Endothelial cell of umbilical vein (primary cell): ENCODE results near the gene SPATA19. TPM values are rescaled to one million over a fixed set of nuclear protein-coding genes. Genes with fewer than 3 reads are reported as not detected.

Source experiments
- BruUV-seq: library from RNA; stranded (reverse); fragments of 400-500 nt; replicated peaks from 2 replicates; lab custom pipeline; 2021; lab: Mats Ljungman, UMichigan
- CTCF ChIA-PET: fragments of 300-600, 350-600 bp; sonication (Branson Sonifier 250); formaldehyde crosslinking; loops from one replicate; lab custom pipeline; 2021; ENCODE audit warnings: antibody characterized with exemption, inconsistent platforms; lab: Charles Lee
- POLR2A ChIA-PET: fragments of 300-600, 350-600 bp; sonication (Branson Sonifier 250); formaldehyde crosslinking; loops from one replicate; lab custom pipeline; 2021; ENCODE audit warnings: antibody characterized with exemption, inconsistent platforms; lab: Charles Lee
- DNase-seq: peaks from one replicate; pipeline ENCODE4 v3.0.0-alpha.2; 2011; ENCODE audit warnings: low read depth, low spot score
- FAIRE-seq: peaks from 2 replicates; lab custom pipeline; 2011; peaks lifted over from hg19 to GRCh38; lab: Jason Lieb, UNC
- H2AFZ ChIP-seq: 2 replicates; pipeline ENCODE4 v1.6.0; 2012; ENCODE audit warnings: low read depth, low read length, control low read depth, inconsistent platforms
- H3K27ac ChIP-seq: 2 replicates; pipeline ENCODE4 v1.5.1; 2011; ENCODE audit warnings: low read depth, mild to moderate bottlenecking, control low read depth, low read length, moderate library complexity; ENCODE audit not compliant: insufficient read depth
- H3K27me3 ChIP-seq, 2 experiments: 2 replicates each; pipeline versions ENCODE4 v1.6.0 to v1.6.1; 2011; ENCODE audit warnings: low read length in 2 of 2, mixed read lengths in 1 of 2; ENCODE audit not compliant: control insufficient read depth in 2 of 2, insufficient read depth in 2 of 2
- H3K36me3 ChIP-seq, 2 experiments: 2 replicates in 1 of 2; 3 replicates in 1 of 2; pipeline ENCODE4 v1.5.1; 2011; ENCODE audit warnings: low read length in 2 of 2, mild to moderate bottlenecking in 1 of 2, moderate library complexity in 1 of 2; ENCODE audit not compliant: control insufficient read depth in 2 of 2, insufficient read depth in 2 of 2; ENCODE audit errors: extremely low read depth in 1 of 2
- H3K4me1 ChIP-seq: 3 replicates; pipeline ENCODE4 v1.5.1; 2011; ENCODE audit warnings: mild to moderate bottlenecking, low read length; ENCODE audit not compliant: control insufficient read depth, insufficient read depth; ENCODE audit errors: extremely low read depth
- H3K4me2 ChIP-seq: 2 replicates; pipeline ENCODE4 v1.6.1; 2011; ENCODE audit warnings: low read length, control low read depth, mixed read lengths; ENCODE audit not compliant: insufficient read depth
- H3K4me3 ChIP-seq, 3 experiments: fragments of 200-600 bp in 1 of 3; sonication (generic), shearing (Covaris generic) in 1 of 3; replicated peaks in 1 of 3; 2 replicates each; pipeline ENCODE4 v1.5.1; 2011 to 2016; ENCODE audit warnings: control low read depth in 3 of 3, low read length in 3 of 3, mild to moderate bottlenecking in 2 of 3, inconsistent platforms in 1 of 3, low read depth in 1 of 3, moderate library complexity in 1 of 3; ENCODE audit not compliant: insufficient read depth in 1 of 3
- H3K79me2 ChIP-seq: 2 replicates; pipeline ENCODE4 v1.6.0; 2012; ENCODE audit warnings: low read length, inconsistent platforms; ENCODE audit not compliant: control insufficient read depth, insufficient read depth
- H3K9ac ChIP-seq: replicated peaks from 2 replicates; pipeline ENCODE3; 2011; ENCODE audit warnings: low read length, control low read depth; ENCODE audit not compliant: insufficient read depth; ENCODE audit errors: extremely low read depth
- H3K9me1 ChIP-seq: replicated peaks from 3 replicates; pipeline ENCODE4 v1.6.0; 2011; ENCODE audit warnings: mild to moderate bottlenecking, low read length; ENCODE audit not compliant: control insufficient read depth, insufficient read depth; ENCODE audit errors: extremely low read depth
- H3K9me3 ChIP-seq: replicated peaks from 2 replicates; pipeline ENCODE4 v1.5.1; 2012; ENCODE audit warnings: low read length, inconsistent platforms; ENCODE audit not compliant: control insufficient read depth, insufficient read depth
- H4K20me1 ChIP-seq: replicated peaks from 2 replicates; pipeline ENCODE3; 2011; ENCODE audit warnings: mild to moderate bottlenecking, low read length; ENCODE audit not compliant: control insufficient read depth, insufficient read depth; ENCODE audit errors: extremely low read depth
- EZH2 ChIP-seq: IDR thresholded peaks from 2 replicates; pipeline ENCODE4 v1.6.1; 2012; ENCODE audit warnings: borderline replicate concordance, low read depth, mild to moderate bottlenecking, moderate library complexity, low read length, inconsistent platforms; ENCODE audit not compliant: severe bottlenecking
- FOS ChIP-seq: IDR thresholded peaks from 2 replicates; pipeline ENCODE4 v1.6.1; 2011; ENCODE audit warnings: mild to moderate bottlenecking, low read length, moderate library complexity, borderline replicate concordance; ENCODE audit not compliant: insufficient read depth
- GATA2 ChIP-seq: IDR thresholded peaks from 2 replicates; pipeline ENCODE4 v1.7.0; 2011; ENCODE audit warnings: low read depth, mild to moderate bottlenecking, moderate library complexity, mixed read lengths, low read length; ENCODE audit not compliant: insufficient read length, insufficient read depth
- JUN ChIP-seq: IDR thresholded peaks from 2 replicates; pipeline ENCODE4 v1.6.1; 2011; ENCODE audit warnings: borderline replicate concordance, low read depth; ENCODE audit not compliant: insufficient read length, insufficient read depth
- MYC ChIP-seq: IDR thresholded peaks from one replicate; pipeline ENCODE4 v1.6.1; 2011; ENCODE audit warnings: mild to moderate bottlenecking, low read depth, low read length
- POLR2A ChIP-seq: IDR thresholded peaks from 2 replicates; pipeline ENCODE4 v1.6.1; 2012; ENCODE audit warnings: low read depth, mild to moderate bottlenecking, control low read depth, low read length
- POLR2AphosphoS5 ChIP-seq: IDR thresholded peaks from 2 replicates; pipeline ENCODE4 v1.6.1; 2012; ENCODE audit warnings: low read depth, mild to moderate bottlenecking, control low read depth, low read length, moderate library complexity; ENCODE audit not compliant: insufficient read depth
- dilution Hi-C: fragments of 300-500 bp; cut with MboI; formaldehyde crosslinking; loops from one replicate; pipeline ENCODE4 v1.15.0; 2019; ENCODE audit warnings: low sequenced_read_pairs; ENCODE audit not compliant: extremely low pct_ligation_motif_present
- intact Hi-C: fragments of 100-400 bp; cut with micrococcal nuclease; formaldehyde crosslinking; loops from one replicate; pipeline ENCODE4 v1.10.0; 2022
- polyA plus RNA-seq, 4 experiments: library from polyadenylated mRNA; depleted of rRNA in 3 of 4; stranded (reverse) in 3 of 4; unstranded in 1 of 4; fragments of >200 nt; gene quantifications; 2 replicates each; pipeline versions ENCODE4 v1.2.1 to v1.2.3, GENCODE V29; 2011 to 2012; ENCODE audit warnings: missing spikeins in 1 of 4
- total RNA-seq: library from RNA; stranded (reverse); gene quantifications from 2 replicates; pipeline ENCODE4 v1.2.3, GENCODE V29; 2021
- TF ChIP-seq, protein P1 (sequence below): IDR thresholded peaks from 2 replicates; pipeline ENCODE4 v1.6.1; 2011; ENCODE audit not compliant: insufficient read depth, insufficient read length
- TF ChIP-seq, protein P2 (sequence below), 2 donors: IDR thresholded peaks; 1 replicate in 1 of 2; 2 replicates in 1 of 2; pipeline ENCODE4 v1.5.1; 2011; ENCODE audit warnings: low read length in 2 of 2, mild to moderate bottlenecking in 2 of 2, moderate library complexity in 2 of 2, control low read depth in 1 of 2, inconsistent platforms in 1 of 2, low read depth in 1 of 2; ENCODE audit not compliant: insufficient read depth in 1 of 2; ENCODE audit errors: extremely low read depth in 1 of 2

Gene SPATA19
- total and polyA plus RNA-seq, 2 donors (not counting 3 experiments of a cell fraction or from before 2014, with no cell fraction given), result not detected

- CTCF ChIA-PET, result no interaction called here
- no peak for TF ChIP-seq FOS
- TF ChIP-seq MYC, result no peak
- no peak for TF ChIP-seq JUN
- TF ChIP-seq POLR2AphosphoS5, result no peak
- TF ChIP-seq POLR2A, result no peak
- Histone ChIP-seq H3K79me2 (no peaks in the 10 kb centered on the region), H3K4me3 (no peak overlapping the region), H3K27me3 (no peaks in the 10 kb centered on the region), H3K36me3 (no peaks in the 10 kb centered on the region), H3K4me2 (no peak overlapping the region), H3K4me1 (no peaks in the 10 kb centered on the region), H4K20me1 (no peaks in the 10 kb centered on the region), H3K9me1 (no peaks in the 10 kb centered on the region), H2AFZ (no peak overlapping the region), H3K9me3 (no peaks in the 10 kb centered on the region), H3K9ac (no peak overlapping the region), H3K27ac (no peak overlapping the region)
- dilution Hi-C loops, result no loop called here
- intact Hi-C loops, result no loop called here
- POLR2A ChIA-PET, result no interaction called here
- FAIRE-seq, result no peak
- no TSS peak for BruUV-seq
- DNase-seq, result no peak
Observed at GRCh38 chr11:133892584-133893380, 47.5 kb upstream of the SPATA19 start.

GRCh38 chr11:133892126-133892525 lies 46.8 kb upstream of the SPATA19 start:
- no peaks in the 10 kb centered on the region for H4K20me1 ChIP-seq
- dilution Hi-C loops, result no loop called here
- no peaks in the 10 kb centered on the region for H3K9me3 ChIP-seq
- no peaks in the 10 kb centered on the region for H3K27me3 ChIP-seq
- CTCF ChIA-PET, result no interaction called here
- no peak overlapping the region for H3K9ac ChIP-seq
- H3K4me1 ChIP-seq, result no peaks in the 10 kb centered on the region
- H2AFZ ChIP-seq, result no peak overlapping the region
- H3K79me2 ChIP-seq, result no peaks in the 10 kb centered on the region
- TF ChIP-seq GATA2 (no peak), EZH2 (no peak), FOS (no peak), POLR2AphosphoS5 (no peak), JUN (no peak), POLR2A (no peak), MYC (no peak)
- TF ChIP-seq, protein P1, sequence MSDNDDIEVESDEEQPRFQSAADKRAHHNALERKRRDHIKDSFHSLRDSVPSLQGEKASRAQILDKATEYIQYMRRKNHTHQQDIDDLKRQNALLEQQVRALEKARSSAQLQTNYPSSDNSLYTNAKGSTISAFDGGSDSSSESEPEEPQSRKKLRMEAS, result no peak
- TF ChIP-seq, protein P2, sequence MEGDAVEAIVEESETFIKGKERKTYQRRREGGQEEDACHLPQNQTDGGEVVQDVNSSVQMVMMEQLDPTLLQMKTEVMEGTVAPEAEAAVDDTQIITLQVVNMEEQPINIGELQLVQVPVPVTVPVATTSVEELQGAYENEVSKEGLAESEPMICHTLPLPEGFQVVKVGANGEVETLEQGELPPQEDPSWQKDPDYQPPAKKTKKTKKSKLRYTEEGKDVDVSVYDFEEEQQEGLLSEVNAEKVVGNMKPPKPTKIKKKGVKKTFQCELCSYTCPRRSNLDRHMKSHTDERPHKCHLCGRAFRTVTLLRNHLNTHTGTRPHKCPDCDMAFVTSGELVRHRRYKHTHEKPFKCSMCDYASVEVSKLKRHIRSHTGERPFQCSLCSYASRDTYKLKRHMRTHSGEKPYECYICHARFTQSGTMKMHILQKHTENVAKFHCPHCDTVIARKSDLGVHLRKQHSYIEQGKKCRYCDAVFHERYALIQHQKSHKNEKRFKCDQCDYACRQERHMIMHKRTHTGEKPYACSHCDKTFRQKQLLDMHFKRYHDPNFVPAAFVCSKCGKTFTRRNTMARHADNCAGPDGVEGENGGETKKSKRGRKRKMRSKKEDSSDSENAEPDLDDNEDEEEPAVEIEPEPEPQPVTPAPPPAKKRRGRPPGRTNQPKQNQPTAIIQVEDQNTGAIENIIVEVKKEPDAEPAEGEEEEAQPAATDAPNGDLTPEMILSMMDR (IDR thresholded peaks at IDR 0.05; ENCODE audit: extremely low read depth in 1 of 2, insufficient read depth in 1 of 2, low read depth in 1 of 2, low read length in 2 of 2), result no peak
- POLR2A ChIA-PET, result no interaction called here
- H3K27ac ChIP-seq, result no peak overlapping the region
- no peaks in the 10 kb centered on the region for H3K36me3 ChIP-seq
- H3K4me2 ChIP-seq, result no peak overlapping the region
- FAIRE-seq (no peak), DNase-seq (no peak)
- no peak overlapping the region for H3K4me3 ChIP-seq
- BruUV-seq, result no TSS peak
- intact Hi-C loops, result no loop called here
- H3K9me1 ChIP-seq, result no peaks in the 10 kb centered on the region
